HUES6 (cell line): Measurements from ENCODE around the gene RGS7BP.
A peak's percentile ranks its signal among the peaks of the same experiment; 100 is the strongest.

Experiments
- H3K27ac ChIP-seq: 2 replicates; pipeline ENCODE4 v1.7.0; 2013; ENCODE audit warnings: low read depth, mild to moderate bottlenecking, low read length, inconsistent platforms
- H3K27me3 ChIP-seq: 2 replicates; pipeline ENCODE4 v1.6.1; 2013; ENCODE audit warnings: low read length; ENCODE audit not compliant: control insufficient read depth, insufficient read depth
- H3K36me3 ChIP-seq: 2 replicates; pipeline ENCODE4 v1.6.1; 2013; ENCODE audit warnings: low read length; ENCODE audit not compliant: control insufficient read depth, insufficient read depth
- H3K4me1 ChIP-seq: 2 replicates; pipeline ENCODE4 v1.6.1; 2013; ENCODE audit warnings: low read length; ENCODE audit not compliant: control insufficient read depth, insufficient read depth
- H3K4me3 ChIP-seq: 2 replicates; pipeline ENCODE4 v1.5.1; 2013; ENCODE audit warnings: low read depth, low read length
- H3K9ac ChIP-seq: one replicate; pipeline ENCODE4 v1.6.1; 2013; ENCODE audit warnings: mild to moderate bottlenecking, low read length
- H3K9me3 ChIP-seq: 2 replicates; pipeline ENCODE4 v1.6.1; 2013; ENCODE audit warnings: low read depth, low read length; ENCODE audit not compliant: control insufficient read depth, insufficient read depth

RGS7BP gene

DNA sequence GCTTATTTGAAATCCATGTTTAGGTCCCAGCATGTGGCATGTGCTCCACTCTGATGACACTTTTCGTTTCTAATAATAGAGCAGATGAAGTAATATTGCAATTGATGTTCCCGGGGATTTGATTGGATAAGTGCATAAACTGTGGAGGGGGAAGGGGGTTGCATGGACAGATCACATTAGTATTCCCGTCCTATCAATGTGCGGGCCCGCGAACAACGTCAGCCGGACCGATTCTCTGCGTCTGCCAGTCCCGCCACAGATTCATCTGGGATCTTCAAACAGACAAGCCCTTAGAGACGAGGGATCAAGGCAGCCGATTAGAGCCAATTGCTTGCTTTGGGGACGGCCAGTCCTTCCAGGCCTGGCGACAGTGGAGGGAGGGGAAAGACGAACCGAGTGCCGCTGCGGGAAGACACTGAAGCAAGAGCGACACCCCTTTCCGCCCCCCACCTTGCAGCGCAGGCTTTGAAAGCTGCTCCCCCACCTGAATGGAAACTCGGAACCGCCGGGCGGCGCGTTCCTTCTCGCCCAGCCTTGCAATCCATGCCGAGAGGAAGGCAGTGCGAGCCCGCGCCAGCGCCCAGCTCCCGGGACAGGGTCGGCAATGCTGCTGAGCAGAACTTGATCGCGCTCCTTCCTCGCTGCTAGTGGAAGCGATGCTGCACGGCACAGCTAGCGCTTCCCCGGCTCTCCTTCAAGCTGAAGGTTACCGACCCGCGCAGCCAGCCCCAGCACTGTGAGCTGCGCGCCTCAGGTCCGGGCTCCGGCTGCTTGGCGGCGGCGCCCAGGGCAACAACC, at the start of gene RGS7BP:
TSS of gene RGS7BP (plus strand) at position 247 of the 798 bp plus-strand sequence. CDS start 610 bp downstream, outside the sequence.
- no peak within 1 kb of the TSS for H3K27ac ChIP-seq

DNA sequence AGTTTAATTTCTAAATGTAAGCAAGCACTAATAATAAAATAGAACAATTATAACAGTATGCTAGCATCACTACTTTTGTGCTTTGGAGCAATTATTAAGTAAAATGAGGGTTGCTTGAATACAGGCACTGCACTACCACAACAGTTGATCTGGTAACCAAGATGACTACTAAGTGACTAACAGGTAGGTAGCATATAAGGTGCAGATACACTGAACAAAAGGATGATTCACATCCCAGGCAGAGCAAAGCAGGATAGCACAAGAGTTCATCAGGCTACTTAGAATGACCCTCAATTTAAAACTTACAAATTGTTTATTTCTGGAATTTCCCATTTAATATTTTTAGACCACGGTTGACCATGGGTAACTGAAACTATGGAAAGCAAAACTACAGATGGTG, 48.0 kb upstream of the RGS7BP start:
- no peak overlapping the region for H3K9ac ChIP-seq
- no peak overlapping the region for H3K27ac ChIP-seq
- H3K36me3 ChIP-seq: no peaks in the 10 kb centered on the region
- H3K4me1 ChIP-seq: no peaks in the 10 kb centered on the region
- H3K27me3 ChIP-seq: no peaks in the 10 kb centered on the region
- H3K4me3 ChIP-seq: no peak overlapping the region
- no peaks in the 10 kb centered on the region for H3K9me3 ChIP-seq

More for the DNA sequence above, at the start of gene RGS7BP:
- no peaks in the 10 kb centered on the region for H3K9me3 ChIP-seq
- H3K36me3 ChIP-seq: no peaks in the 10 kb centered on the region
- H3K4me1 ChIP-seq: peaks cover 18% of the 10 kb centered on the region
- H3K27me3 ChIP-seq: peaks cover 96% of the 10 kb centered on the region
- peak within 1 kb of the TSS; percentile 61 for H3K4me3 ChIP-seq
- H3K9ac ChIP-seq: peak within 1 kb of the TSS; percentile 31

GRCh38 chr5:64458948-64459347, 46.9 kb upstream of the RGS7BP start:
- Histone ChIP-seq H3K9ac (no peak overlapping the region), H3K27me3 (no peaks in the 10 kb centered on the region), H3K4me1 (no peaks in the 10 kb centered on the region), H3K27ac (no peak overlapping the region), H3K36me3 (no peaks in the 10 kb centered on the region), H3K9me3 (no peaks in the 10 kb centered on the region), H3K4me3 (no peak overlapping the region)

- Histone ChIP-seq H3K36me3 (no peaks in the 10 kb centered on the region), H3K27ac (no peak overlapping the region), H3K9ac (no peak overlapping the region), H3K4me3 (no peak overlapping the region), H3K4me1 (no peaks in the 10 kb centered on the region), H3K9me3 (0 out of 2 replicates have a peak, but pooled peaks cover 2% of the 10 kb centered on the region), H3K27me3 (no peaks in the 10 kb centered on the region)
Measured at GRCh38 chr5:64462391-64462790, 43.4 kb upstream of the RGS7BP start.

GRCh38 chr5:64486163-64486562, 19.7 kb upstream of the RGS7BP start:
- Histone ChIP-seq H3K4me1 (no peaks in the 10 kb centered on the region), H3K27me3 (no peaks in the 10 kb centered on the region; the same call in 1 of the 2 replicates), H3K9me3 (peaks cover 5% of the 10 kb centered on the region; the same call in 1 of the 2 replicates), H3K4me3 (no peak overlapping the region), H3K36me3 (no peaks in the 10 kb centered on the region), H3K27ac (no peak overlapping the region), H3K9ac (no peak overlapping the region)

DNA sequence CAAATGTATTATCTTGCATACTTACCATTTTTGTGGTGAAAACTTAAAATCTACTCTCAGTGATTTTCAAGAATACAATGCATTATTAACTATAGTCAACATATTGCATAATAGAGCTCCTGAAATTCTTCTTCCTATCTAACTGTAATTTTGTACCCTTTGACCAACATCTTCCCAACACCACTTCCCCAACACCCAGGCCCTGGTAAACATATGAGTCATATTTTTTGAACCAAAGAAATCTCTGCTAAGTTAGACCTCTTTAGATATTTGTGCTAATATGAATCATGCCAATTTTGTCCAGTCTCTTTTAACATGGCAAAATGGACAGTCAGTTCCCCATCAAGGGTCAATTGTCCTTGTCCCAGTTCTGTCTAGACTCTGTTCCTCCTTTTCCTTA, 18.5 kb upstream of the RGS7BP start:
- H3K4me1 ChIP-seq: no peaks in the 10 kb centered on the region
- H3K9ac ChIP-seq: no peak overlapping the region
- no peak overlapping the region for H3K4me3 ChIP-seq

GRCh38 chr5:64489857-64490256, 16.0 kb upstream of the RGS7BP start:
- H3K4me3 ChIP-seq: no peak overlapping the region
- no peaks in the 10 kb centered on the region for H3K9me3 ChIP-seq
- no peaks in the 10 kb centered on the region for H3K4me1 ChIP-seq
- H3K36me3 ChIP-seq: no peaks in the 10 kb centered on the region
- no peak overlapping the region for H3K27ac ChIP-seq
- H3K27me3 ChIP-seq: peaks cover 4% of the 10 kb centered on the region; the same call in 1 of the 2 replicates
- H3K9ac ChIP-seq: no peak overlapping the region

More for the DNA sequence above, 18.5 kb upstream of the RGS7BP start:
- Histone ChIP-seq H3K27ac (no peak overlapping the region), H3K36me3 (no peaks in the 10 kb centered on the region), H3K27me3 (no peaks in the 10 kb centered on the region; the same call in 1 of the 2 replicates), H3K9me3 (peaks cover 5% of the 10 kb centered on the region; the same call in 1 of the 2 replicates)

GRCh38 chr5:64497386-64497785, 8.4 kb upstream of the RGS7BP start:
- Histone ChIP-seq H3K4me3 (no peak overlapping the region), H3K4me1 (peaks cover 13% of the 10 kb centered on the region), H3K9ac (no peak overlapping the region), H3K27ac (no peak overlapping the region), H3K9me3 (no peaks in the 10 kb centered on the region), H3K36me3 (no peaks in the 10 kb centered on the region), H3K27me3 (peaks cover 24% of the 10 kb centered on the region)

DNA sequence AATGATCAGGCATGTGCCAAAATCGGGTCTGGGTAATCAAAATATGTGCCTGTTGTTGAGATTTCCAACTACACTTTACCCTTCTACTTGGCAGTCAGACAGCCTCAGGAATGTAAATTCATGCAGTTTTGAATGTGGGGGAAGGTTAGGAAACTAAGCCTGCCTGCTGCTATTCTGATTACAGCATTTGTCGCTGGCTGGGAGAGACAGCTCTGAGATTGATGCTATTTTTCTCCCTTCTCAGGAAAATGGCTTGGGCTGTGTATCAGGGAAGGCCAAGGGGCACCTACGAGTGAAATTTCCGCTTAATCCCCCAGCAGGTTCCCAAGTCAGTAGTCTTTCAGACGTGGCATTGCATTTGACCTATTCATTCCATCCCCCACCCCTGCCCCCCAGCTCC, 3.6 kb upstream of the RGS7BP start:
- Histone ChIP-seq H3K4me3 (no peak overlapping the region), H3K9ac (no peak overlapping the region), H3K4me1 (peaks cover 22% of the 10 kb centered on the region), H3K9me3 (no peaks in the 10 kb centered on the region), H3K27me3 (peaks cover 63% of the 10 kb centered on the region), H3K36me3 (no peaks in the 10 kb centered on the region), H3K27ac (no peak overlapping the region)

DNA sequence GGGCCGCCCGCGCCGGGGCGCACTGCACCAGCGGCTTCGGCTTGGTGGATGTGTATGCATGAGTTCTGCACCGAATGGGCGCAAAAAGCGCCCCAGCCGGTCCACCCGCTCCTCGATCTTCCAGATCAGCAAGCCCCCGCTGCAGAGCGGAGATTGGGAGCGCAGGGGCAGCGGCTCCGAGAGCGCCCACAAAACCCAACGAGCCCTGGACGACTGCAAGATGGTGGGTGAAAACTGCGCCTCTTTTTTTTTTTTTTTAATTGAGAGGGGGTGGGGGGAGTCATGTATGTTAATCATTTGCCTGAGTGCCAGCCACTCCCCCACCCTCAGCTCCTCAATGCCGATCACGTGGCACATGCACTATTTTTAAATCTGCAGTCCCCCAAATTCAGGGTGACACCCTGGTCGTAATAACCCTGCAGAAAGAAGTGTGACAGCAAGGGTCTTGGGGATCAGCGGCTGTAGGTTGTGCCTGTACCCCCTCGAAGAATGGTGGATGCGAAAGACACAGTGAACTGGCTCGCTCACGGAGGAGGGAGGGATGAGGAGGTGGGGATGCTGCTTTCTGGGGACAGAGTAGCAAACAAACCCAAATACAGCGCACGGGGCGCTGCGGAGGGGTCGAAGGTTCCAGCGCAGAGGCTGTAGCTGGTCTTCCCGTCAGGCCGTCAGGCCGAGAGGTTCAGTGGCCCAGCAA, 900 bp downstream of the RGS7BP start:
- no peaks in the 10 kb centered on the region for H3K36me3 ChIP-seq
- H3K4me3 ChIP-seq: peak overlapping the region; percentile 61
- H3K9me3 ChIP-seq: no peaks in the 10 kb centered on the region
- H3K27ac ChIP-seq: no peak overlapping the region
- peaks cover 18% of the 10 kb centered on the region for H3K4me1 ChIP-seq
- H3K9ac ChIP-seq: no peak overlapping the region
- H3K27me3 ChIP-seq: peaks cover 97% of the 10 kb centered on the region

GRCh38 chr5:64507264-64507605, 1.4 kb downstream of the RGS7BP start:
- Histone ChIP-seq H3K27ac (no peak overlapping the region), H3K9ac (no peak overlapping the region), H3K36me3 (no peaks in the 10 kb centered on the region), H3K9me3 (no peaks in the 10 kb centered on the region), H3K27me3 (peaks cover 99% of the 10 kb centered on the region), H3K4me1 (peaks cover 15% of the 10 kb centered on the region), H3K4me3 (peak overlapping the region; percentile 61)
